GM06990 (cell line): ENCODE results near the gene PRR20A.
"Not testable (repeated sequence)": the region's sequence is repeated elsewhere in the genome, so short reads cannot be mapped to it uniquely, and the experiment has no call there.

Experiments used
- DNase-seq: peaks from one replicate; pipeline ENCODE4 v3.0.0-alpha.2; 2011; ENCODE audit not compliant: insufficient read length; ENCODE audit errors: extremely low read depth
- H3K27me3 ChIP-seq: replicated peaks from 2 replicates; pipeline ENCODE4 v1.6.0; 2011; ENCODE audit warnings: low read length; ENCODE audit not compliant: control insufficient read depth, insufficient read depth
- H3K36me3 ChIP-seq: 2 replicates; pipeline ENCODE4 v1.5.1; 2011; ENCODE audit warnings: low read length; ENCODE audit not compliant: control insufficient read depth, insufficient read depth
- H3K4me3 ChIP-seq: replicated peaks from 2 replicates; pipeline ENCODE4 v1.5.1; 2011; ENCODE audit warnings: low read depth, mild to moderate bottlenecking, control low read depth, low read length
- CTCF ChIP-seq: IDR thresholded peaks from 2 replicates; pipeline ENCODE4 v1.5.1; 2011; ENCODE audit warnings: low read length, control low read depth, mild to moderate bottlenecking, inconsistent platforms; ENCODE audit not compliant: insufficient read depth, poor library complexity, severe bottlenecking

The PRR20A gene

GRCh38 chr13:57138988-57139387, 1.7 kb upstream of the PRR20A start:
- no peak for DNase-seq
- no peak for TF ChIP-seq CTCF
- no peak overlapping the region for H3K4me3 ChIP-seq
- H3K27me3 ChIP-seq = no peaks in the 10 kb centered on the region
- H3K36me3 ChIP-seq = no peaks in the 10 kb centered on the region

GRCh38 chr13:57139781-57140180, 937 bp upstream of the PRR20A start:
- not testable (repeated sequence) for H3K4me3 ChIP-seq, H3K36me3 ChIP-seq, H3K27me3 ChIP-seq, DNase-seq

- not testable (repeated sequence) for H3K4me3 ChIP-seq, H3K27me3 ChIP-seq, H3K36me3 ChIP-seq, DNase-seq
These were observed 6.5 kb downstream of the PRR20A start, which contains the start of gene PRR20B for GRCh38 chr13:57147188-57147587. TSS of gene PRR20B (plus strand) at chr13:57147488. CDS start at chr13:57147875, 387 bp downstream.

GRCh38 chr13:57148106-57148505, 7.4 kb downstream of the PRR20A start:
- DNase-seq, H3K36me3 ChIP-seq, H3K27me3 ChIP-seq, H3K4me3 ChIP-seq: not testable (repeated sequence)

GRCh38 chr13:57153761-57154160, 13.0 kb downstream of the PRR20A start, which contains the start of gene PRR20C:
TSS of gene PRR20C (plus strand) at chr13:57154061. CDS start at chr13:57154448, 387 bp downstream.
- H3K4me3 ChIP-seq, H3K27me3 ChIP-seq, DNase-seq, H3K36me3 ChIP-seq: not testable (repeated sequence)

- H3K4me3 ChIP-seq, H3K36me3 ChIP-seq, DNase-seq, H3K27me3 ChIP-seq: not testable (repeated sequence)
These were observed 19.6 kb downstream of the PRR20A start, which contains the start of gene PRR20D for GRCh38 chr13:57160332-57160731. TSS of gene PRR20D (plus strand) at chr13:57160632. CDS start at chr13:57161019, 387 bp downstream.

- not testable (repeated sequence) for DNase-seq, H3K27me3 ChIP-seq, H3K36me3 ChIP-seq, H3K4me3 ChIP-seq
These were observed 26.2 kb downstream of the PRR20A start, which contains the start of gene PRR20E for GRCh38 chr13:57166897-57167296. TSS of gene PRR20E (plus strand) at chr13:57167197. CDS start at chr13:57167584, 387 bp downstream.

- Histone ChIP-seq H3K36me3 (no peaks in the 10 kb centered on the region), H3K27me3 (no peaks in the 10 kb centered on the region), H3K4me3 (no peak overlapping the region)
- DNase-seq = no peak
- no peak for TF ChIP-seq CTCF
These were observed 50.9 kb downstream of the PRR20A start for GRCh38 chr13:57191667-57192066.
